Ovary (tissue), 9 donors: ENCODE results near the gene THRB. TPM values are rescaled to one million over a fixed set of nuclear protein-coding genes. Genes with fewer than 3 reads are reported as not detected.

ENCODE experiments used
- DNase-seq, 5 donors: peaks; one replicate each; pipeline ENCODE4 v3.0.0-alpha.2; 2019 to 2020
- H3K27ac ChIP-seq, 2 donors: fragments of 200-600 bp; one replicate each; pipeline versions ENCODE4 v1.5.1 to v1.8.0; 2019 to 2022
- H3K27me3 ChIP-seq: fragments of 200-600 bp; one replicate; pipeline ENCODE4 v1.8.0; 2022
- H3K36me3 ChIP-seq: fragments of 200-600 bp; sonication (generic); one replicate; pipeline ENCODE4 v1.5.1; 2019
- H3K4me1 ChIP-seq: one replicate; pipeline ENCODE4 v1.8.1; 2013; ENCODE audit warnings: mild to moderate bottlenecking, moderate library complexity; ENCODE audit not compliant: insufficient read depth
- H3K4me3 ChIP-seq: fragments of 200-600 bp; sonication (generic); one replicate; pipeline ENCODE4 v1.5.1; 2017
- H3K9me3 ChIP-seq, 2 donors: fragments of 200-600 bp in 1 of 2; sonication (generic) in 1 of 2; one replicate each; pipeline versions ENCODE4 v1.5.1 to v1.8.1; 2013 to 2019; ENCODE audit warnings: mild to moderate bottlenecking in 1 of 2, moderate library complexity in 1 of 2
- EP300 ChIP-seq: sonication (generic); formaldehyde crosslinking; IDR thresholded peaks from one replicate; pipeline ENCODE4 v1.6.1; 2017; ENCODE audit warnings: antibody characterized with exemption
- POLR2A ChIP-seq: fragments of 450-650 bp; IDR thresholded peaks from one replicate; pipeline ENCODE4 v1.6.1; 2017; ENCODE audit warnings: antibody characterized with exemption, mild to moderate bottlenecking, moderate library complexity
- WGBS, 3 donors: extraction: QIAGEN DNeasy Blood & Tissue Kit in 1 of 3; methylation state at CpG; one replicate each; pipeline versions ENCODE4 v1.1.5 to v1.1.7; 2013 to 2017; 5-methylcytosine and 5-hydroxymethylcytosine counted together
- intact Hi-C, 4 donors: fragments of 100-400 bp; cut with DNase I; formaldehyde crosslinking; loops; one replicate each; pipeline versions ENCODE4 v1.11.0 to v1.15.1; 2022 to 2023
- polyA plus RNA-seq, 2 donors: library from polyadenylated mRNA; stranded (reverse); fragments of 200-250 nt in 1 of 2; fragments of 350-450 nt in 1 of 2; fragmentation: Illumina TruSeq in 1 of 2; extraction: RNeasy Lipid Tissue Mini Kit (QIAGEN cat#74804) in 1 of 2; gene quantifications; one replicate each; pipeline ENCODE4 v1.2.3, GENCODE V29; 2013 to 2014
- total RNA-seq, 7 donors: library from RNA; depleted of rRNA in 2 of 7; stranded (reverse); fragments of >200 nt in 2 of 7; fragmentation: NEBNext Ultra II Directional in 3 of 7; extraction: Animal tissue kit (Norgen Biotek cat#: 25700) in 3 of 7; gene quantifications; one replicate each; pipeline versions ENCODE4 v1.1.0 to v1.2.4, GENCODE V29; 2016 to 2023
- TF ChIP-seq, protein P1 (sequence below), 3 donors: fragments of 450-650 bp in 2 of 3; fragments of 200-600 bp in 1 of 3; IDR thresholded peaks; one replicate each; pipeline versions ENCODE4 v1.5.1 to v1.8.0; 2016 to 2022; ENCODE audit warnings: antibody characterized with exemption in 3 of 3, mild to moderate bottlenecking in 1 of 3
- donor health status: DM: no; HTN: no; CAD: no; lungs with moderate emphysema.
- donor health status: DM: no; HTN: no; CAD: no.
- donor health status: Bipolar disorder and iron deficiency.
- donor health status: DM: yes; HTN: yes; CAD: no.
- donor health status: DM: no; HTN: no; CAD: no.
- donor health status: DM: yes; HTN: yes; CAD: no.

The THRB gene
- total and polyA plus RNA-seq, 9 donors, result 0.91 to 6.5 (median 3.2) TPM

DNA sequence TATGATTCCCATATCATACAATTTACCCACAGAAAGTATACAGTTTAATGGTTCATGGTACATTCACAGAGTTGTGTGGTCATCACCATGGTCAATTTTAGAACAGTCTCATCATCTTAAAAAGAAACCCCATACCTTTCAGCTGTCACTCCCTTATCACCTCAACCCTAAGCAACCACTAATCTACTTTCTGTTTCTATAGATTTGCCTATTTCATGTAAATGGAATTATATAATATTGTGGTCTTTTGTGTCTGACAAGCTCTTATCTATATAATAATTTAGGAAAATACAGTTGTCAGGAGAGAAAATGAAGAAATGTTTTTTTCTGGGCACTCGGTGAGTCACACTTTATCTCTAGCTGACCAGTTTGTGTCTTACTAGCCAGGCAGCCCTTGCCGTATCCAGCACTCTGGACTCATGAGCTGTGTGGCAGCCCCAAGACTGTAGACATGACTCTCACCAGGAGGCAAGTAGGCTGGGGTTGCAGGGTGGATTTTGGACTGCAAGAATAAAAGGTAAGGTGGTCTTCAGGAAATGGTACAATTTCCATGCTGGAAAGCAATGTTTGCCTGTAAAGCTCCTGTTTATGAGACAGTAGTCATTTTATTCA lies 234.6 kb downstream of the THRB start:
- Histone ChIP-seq H3K27ac (no peak overlapping the region), H3K36me3 (no peaks in the 10 kb centered on the region), H3K4me1 (no peaks in the 10 kb centered on the region), H3K27me3 (no peaks in the 10 kb centered on the region), H3K4me3 (no peak overlapping the region), H3K9me3 (no peaks in the 10 kb centered on the region)
- DNase-seq, result no peak
- 34 to 63% (median 41%) methylated on average over 2 of the region's 2 CpGs for WGBS, 3 donors
- TF ChIP-seq EP300, result no peak
- TF ChIP-seq POLR2A, result no peak
- TF ChIP-seq, protein P1, sequence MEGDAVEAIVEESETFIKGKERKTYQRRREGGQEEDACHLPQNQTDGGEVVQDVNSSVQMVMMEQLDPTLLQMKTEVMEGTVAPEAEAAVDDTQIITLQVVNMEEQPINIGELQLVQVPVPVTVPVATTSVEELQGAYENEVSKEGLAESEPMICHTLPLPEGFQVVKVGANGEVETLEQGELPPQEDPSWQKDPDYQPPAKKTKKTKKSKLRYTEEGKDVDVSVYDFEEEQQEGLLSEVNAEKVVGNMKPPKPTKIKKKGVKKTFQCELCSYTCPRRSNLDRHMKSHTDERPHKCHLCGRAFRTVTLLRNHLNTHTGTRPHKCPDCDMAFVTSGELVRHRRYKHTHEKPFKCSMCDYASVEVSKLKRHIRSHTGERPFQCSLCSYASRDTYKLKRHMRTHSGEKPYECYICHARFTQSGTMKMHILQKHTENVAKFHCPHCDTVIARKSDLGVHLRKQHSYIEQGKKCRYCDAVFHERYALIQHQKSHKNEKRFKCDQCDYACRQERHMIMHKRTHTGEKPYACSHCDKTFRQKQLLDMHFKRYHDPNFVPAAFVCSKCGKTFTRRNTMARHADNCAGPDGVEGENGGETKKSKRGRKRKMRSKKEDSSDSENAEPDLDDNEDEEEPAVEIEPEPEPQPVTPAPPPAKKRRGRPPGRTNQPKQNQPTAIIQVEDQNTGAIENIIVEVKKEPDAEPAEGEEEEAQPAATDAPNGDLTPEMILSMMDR (IDR thresholded peaks at IDR 0.05), result no peak
- intact Hi-C loops, result no loop called here

DNA sequence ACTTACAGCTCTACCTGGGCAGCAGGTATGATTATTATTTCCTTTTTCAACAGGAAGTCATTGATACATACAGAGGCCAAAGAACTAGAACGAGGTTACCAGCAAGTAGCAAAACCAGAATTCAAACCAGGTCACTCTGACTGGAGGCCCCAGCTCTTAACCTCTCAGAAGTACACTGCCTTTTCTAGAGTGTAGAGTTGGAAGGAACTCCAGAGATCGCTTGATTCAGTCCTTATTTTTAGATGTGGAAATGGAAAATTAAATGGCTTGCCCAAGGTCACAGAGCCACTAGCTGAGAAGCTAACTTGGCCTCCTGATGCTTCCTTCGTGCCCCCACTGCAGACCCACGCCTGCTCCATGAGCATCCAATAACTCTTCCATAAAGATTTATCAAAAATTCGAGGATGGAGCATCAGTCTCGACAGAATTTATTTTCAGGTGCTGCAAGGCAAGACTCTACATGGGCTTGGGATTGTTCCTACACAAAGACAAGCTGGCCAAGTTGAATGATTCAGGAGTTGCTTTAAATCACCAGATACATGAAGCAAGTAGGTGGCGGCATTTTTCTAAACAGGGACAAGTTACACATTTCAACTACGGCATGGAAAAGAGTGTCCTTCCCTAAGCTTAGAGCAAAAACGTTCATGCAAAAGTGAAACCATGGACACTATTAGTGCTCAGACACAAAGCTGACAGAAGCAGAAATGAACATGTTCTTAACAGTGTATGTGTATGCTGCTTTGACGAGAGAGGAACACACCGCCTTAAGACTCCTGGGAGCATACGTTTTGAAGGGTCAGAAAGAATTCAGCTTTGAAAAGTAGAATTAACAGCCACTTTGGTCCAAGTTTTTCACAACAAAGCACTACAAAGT lies 235.7 kb downstream of the THRB start:
- no peaks in the 10 kb centered on the region for H3K4me1 ChIP-seq
- no peak overlapping the region for H3K27ac ChIP-seq
- no peaks in the 10 kb centered on the region for H3K36me3 ChIP-seq
- DNase-seq, result no peak
- H3K27me3 ChIP-seq, result no peaks in the 10 kb centered on the region
- 74 to 77% (median 77%) methylated on average over 12 of the region's 12 CpGs for WGBS, 3 donors
- TF ChIP-seq, protein P1 (IDR thresholded peaks at IDR 0.05), result no peak
- TF ChIP-seq EP300, result no peak
- no peak for TF ChIP-seq POLR2A
- H3K9me3 ChIP-seq, result no peaks in the 10 kb centered on the region
- no peak overlapping the region for H3K4me3 ChIP-seq
- intact Hi-C loops, result no loop called here

DNA sequence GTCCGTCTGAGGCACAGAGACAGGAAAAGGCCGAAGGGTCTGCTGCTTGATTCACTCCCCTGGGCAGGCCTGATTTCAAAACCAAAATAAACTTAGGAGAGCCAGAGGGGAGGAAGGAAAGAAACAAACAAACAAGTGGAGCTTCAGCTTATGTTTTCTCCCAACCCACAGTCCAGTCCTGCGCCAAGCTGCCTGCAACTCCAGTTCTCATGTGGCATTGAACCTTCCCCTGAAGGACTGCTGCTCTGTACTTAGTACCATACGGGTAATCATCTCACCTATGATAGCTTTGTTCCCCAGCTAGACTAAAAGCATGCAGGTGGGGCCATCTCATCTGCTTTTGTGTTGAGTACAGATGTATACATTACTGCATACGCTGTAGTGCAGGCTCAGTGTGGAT lies 236.4 kb downstream of the THRB start:
- Histone ChIP-seq H3K27me3 (no peaks in the 10 kb centered on the region), H3K36me3 (no peaks in the 10 kb centered on the region), H3K27ac (no peak overlapping the region), H3K9me3 (no peaks in the 10 kb centered on the region), H3K4me3 (no peak overlapping the region), H3K4me1 (no peaks in the 10 kb centered on the region)
- WGBS, 3 donors, result 93 to 94% (median 94%) methylated on average over 5 of the region's 5 CpGs
- intact Hi-C loops, result no loop called here
- no peak for DNase-seq
- TF ChIP-seq EP300 (no peak), POLR2A (no peak)
- TF ChIP-seq, protein P1 (IDR thresholded peaks at IDR 0.05), result no peak

DNA sequence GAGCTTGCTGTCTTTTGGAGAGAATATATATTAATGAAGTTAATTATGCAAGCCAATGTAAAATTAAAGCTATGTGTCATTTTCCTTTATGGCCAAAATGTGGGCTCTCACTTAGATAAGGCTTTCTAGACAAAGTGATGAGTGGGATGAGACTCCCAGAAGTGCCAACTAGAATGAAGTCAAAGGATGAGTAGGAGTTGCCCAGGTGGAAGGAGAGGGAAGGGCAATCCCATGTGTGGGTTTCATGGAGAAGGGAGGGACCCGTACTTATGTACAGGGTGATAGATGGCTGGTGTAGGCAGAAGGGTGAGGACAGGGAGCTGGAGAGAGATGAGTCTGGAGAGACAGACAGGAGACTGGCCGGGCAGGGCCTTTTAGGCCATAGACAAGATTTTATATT lies 239.2 kb downstream of the THRB start:
- WGBS, 3 donors, result 94 to 96% (median 94%) methylated on average over 2 of the region's 2 CpGs

More for the DNA sequence above, 239.2 kb downstream of the THRB start:
- Histone ChIP-seq H3K4me1 (no peaks in the 10 kb centered on the region), H3K9me3 (no peaks in the 10 kb centered on the region), H3K27ac (no peak overlapping the region), H3K27me3 (no peaks in the 10 kb centered on the region), H3K4me3 (no peak overlapping the region), H3K36me3 (no peaks in the 10 kb centered on the region)
- DNase-seq, result no peak
- no peak for TF ChIP-seq POLR2A
- no peak for TF ChIP-seq EP300
- TF ChIP-seq, protein P1 (IDR thresholded peaks at IDR 0.05), result no peak
- intact Hi-C loops, result no loop called here
